Measurements from ENCODE around the gene RAI14.

- TF ChIP-seq CTCF (IDR thresholded peaks at IDR 0.05) (no peak), POLR2A (IDR thresholded peaks at IDR 0.05) (no peak), POLR2AphosphoS5 (IDR thresholded peaks at IDR 0.05) (no peak)
Measured at GRCh38 chr5:34628373-34628772, 27.8 kb upstream of the RAI14 start.
